DMS114 treated with DMSO at 0.1 percent for 48 hours (cell line): ENCODE data around the gene PRSS53.
"Not testable (repeated sequence)": the region's sequence is repeated elsewhere in the genome, so short reads cannot be mapped to it uniquely, and the experiment has no call there.

Experiments used
- DNase-seq: peaks from one replicate; lab custom pipeline; 2025; ENCODE audit not compliant: unreplicated experiment; lab: John Stamatoyannopoulos, UW

Gene PRSS53

DNA sequence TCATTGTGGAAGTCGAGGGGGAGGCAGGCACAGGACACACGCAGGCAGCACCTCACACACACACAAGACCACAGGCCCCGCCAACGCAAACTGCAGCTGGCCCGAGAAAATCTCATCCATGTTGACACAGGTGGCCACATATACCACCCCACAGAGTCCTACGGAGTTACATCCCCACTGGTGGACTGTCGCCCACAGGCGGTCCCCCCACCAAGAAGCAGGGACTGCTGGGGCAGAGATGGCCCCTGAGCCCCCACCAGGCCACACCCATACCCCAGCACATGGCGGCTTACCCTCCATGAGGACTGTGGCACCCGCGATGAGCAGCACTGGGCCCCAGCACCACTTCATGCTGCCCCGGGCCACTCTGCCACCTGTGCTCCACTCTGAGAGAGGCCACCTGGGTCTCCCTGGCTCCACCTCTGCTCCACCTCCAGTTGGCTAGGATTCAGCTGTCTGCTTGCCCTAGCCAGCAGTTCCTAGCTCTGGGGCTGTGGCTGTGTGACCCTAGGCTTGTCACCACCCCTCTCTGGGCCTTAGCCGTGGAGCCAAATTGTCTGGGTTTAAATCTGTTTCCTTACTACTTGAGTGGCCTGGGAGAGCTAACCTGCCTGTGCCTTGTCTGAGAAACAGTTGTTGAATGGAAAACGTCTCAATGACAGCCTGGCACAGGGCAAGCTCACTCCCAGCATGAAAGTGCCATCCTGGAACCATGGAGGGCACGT is at the start of gene PRSS53:
TSS of gene PRSS53 (minus strand) at position 485 of the 725 bp plus-strand sequence. CDS start at position 351, 134 bp downstream.
- no peak for DNase-seq

DNA sequence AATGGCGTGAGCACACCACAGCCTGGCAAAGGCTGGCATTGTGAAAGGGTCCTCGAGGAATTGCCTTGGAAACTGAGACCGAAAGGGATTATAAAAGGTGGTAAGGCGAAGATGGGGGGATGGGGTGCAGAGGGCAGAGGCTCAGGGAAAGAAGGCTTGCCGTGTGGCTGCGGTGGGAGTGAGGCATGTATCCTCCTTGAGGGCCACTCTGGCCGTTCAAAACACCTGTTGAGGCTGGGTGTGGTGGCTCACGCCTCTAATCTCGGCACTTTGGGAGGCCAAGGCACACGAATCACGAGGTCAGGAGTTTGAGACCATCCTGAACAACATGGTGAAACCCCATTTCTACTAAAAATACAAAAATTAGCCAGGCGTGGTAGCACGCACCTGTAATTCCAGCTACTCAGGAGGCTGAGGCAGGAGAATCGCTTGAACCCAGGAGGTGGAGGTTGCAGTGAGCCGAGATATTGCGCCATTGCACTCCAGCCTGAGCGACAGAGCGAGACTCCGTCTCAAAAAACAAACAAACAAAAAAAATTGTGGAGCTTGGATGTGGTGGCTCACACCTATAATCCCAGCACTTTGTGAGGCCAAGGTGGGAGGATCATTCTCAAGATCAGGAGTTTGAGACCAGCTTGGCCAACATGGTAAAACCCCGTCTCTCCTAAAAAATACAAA is 48.2 kb upstream of the PRSS53 start:
- DNase-seq = not testable (repeated sequence)

DNA sequence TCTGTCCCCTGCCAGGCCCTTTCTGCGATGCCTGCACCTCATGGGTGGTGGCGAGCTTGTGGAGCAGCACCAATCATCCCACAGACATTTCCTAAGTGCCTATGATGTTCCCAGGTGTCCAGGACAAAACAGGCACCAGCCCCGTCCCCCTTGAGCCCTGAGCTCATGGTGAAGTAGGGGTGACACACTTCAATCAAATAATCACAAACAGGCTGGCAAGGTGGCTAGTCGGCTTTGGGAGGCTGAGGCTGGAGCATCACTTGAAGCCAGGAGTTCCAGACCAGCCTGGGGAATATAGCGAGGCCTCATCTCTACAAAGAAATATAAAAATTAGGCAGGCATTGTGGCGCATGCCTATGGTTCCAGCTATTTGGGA is 47.5 kb upstream of the PRSS53 start:
- no peak for DNase-seq

DNA sequence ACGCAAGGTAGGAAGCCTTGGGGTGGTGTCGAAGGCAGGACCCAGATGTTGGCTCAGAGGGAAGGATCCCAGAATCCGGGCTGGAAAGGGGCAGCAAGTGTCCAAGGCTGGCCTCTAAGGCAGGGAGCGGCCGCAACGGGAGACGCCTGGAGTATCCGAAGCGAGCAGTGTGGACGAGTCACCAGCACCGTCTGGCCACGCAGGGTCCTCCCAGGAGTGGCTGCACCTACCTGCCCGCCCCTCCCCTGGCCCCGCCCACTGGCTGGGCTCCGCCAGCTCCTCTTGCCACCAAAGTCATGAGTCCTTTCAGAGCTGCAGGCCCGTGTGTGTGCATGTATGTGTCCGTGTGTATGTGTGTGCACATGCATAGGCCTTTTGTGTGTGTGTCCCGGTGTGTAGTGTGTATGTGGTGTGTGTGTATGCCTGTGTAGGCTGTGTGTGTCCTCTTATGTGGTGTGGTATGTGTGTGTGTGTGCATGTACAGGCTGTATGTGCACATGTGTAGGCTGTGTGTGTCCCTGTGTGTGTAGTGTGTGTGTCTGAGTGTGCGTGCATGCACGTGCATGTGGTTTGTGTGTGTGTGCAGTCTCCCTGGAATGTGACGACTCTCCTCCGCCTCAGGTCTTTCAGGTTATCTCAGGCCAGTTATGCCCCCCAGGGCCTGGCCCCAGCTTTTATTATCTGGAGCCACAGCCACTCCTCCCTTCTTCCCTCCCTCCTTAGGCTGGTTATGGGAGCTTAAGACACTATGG is 47.0 kb upstream of the PRSS53 start, which contains the start of gene PRSS8:
TSS of gene PRSS8 (minus strand) at position 193 of the 752 bp plus-strand sequence. CDS start 229 bp downstream, outside the sequence.
- DNase-seq = no peak

DNA sequence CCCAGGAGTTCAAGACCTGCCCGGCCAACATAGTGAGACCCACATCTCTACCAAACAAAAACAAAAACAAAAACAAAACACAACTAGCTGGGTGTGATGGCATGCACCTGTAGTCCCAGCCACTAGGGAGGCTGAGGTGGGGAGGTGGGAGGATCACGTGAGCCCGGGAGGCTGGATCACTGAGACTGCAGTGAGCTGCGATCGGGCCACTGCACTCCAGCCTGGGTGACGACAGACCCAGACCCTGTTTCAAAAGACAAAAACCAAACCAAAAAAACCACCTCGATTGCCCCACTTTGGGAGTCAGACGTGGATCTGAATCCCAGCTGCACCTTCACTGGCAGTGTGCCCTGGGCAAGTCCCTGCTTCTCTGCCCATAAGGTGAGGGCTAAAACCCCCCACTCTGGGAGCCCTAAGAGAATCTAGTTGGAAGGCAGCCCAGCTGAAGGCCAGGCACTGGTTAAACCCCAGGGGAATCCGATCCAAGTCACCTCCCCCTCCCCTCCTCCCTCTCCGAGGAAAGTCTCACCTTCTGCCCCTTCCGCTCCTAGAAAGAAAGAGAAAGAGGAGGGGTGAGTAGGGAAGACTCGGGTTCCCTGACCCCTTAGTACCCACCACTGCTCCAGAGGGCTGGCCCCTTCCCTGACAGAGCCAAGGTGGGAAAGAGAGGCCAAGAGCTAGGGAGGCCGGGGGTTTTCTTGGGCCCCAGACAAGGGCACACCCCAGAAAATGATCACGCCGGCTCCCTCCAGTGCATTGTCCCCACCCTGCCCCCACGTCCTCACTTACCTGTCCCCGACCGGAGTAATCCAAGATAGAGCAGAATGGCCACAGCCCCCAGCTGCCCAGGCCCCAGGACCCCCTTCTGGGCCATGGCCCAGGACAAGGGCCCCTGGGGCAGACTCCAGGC is 46.1 kb upstream of the PRSS53 start:
- DNase-seq = no peak

DNA sequence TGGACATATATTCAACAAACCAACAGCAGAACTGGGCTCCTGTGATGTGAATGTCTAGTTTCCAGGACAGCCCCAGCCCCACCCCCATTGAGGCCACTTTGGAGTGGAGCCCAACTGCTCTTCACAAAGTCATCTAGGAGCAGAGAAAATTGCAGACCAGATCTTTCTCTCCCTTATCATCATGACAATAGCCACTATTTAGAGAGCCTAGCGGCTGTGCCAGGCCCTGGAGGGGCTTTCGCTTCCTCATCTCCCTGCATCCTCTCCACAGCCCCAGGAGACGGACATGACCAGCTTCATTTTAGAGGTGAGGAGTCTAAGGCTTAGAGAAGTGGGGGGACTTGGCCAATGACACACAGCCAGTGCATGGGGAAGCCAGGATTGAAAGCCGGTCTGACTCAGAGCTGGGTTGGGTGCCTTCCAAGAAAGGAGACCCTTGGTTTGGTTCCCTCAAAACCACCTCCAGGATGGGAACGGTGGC is 45.4 kb upstream of the PRSS53 start:
- DNase-seq = no peak

DNA sequence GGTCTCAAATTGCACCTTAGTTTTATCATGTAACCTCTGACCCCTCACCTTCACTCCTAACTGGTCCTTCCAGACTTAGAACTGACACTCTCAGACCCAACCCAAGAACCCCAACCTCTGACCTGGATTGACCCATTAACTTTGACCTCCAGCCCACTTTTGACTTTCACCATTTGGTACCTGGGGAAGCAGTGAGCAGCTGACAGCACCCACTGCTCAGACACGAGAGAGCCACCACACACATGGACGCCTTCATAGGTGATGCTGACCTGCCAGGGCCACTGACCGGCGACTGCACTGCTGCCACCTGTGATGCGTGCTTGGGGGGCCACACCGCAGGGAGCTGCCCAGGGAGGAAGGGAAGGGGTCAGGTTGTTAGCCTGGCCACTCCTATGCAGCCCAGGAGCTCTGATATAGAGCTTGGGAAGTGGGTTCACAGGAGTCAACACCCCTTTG is 44.3 kb upstream of the PRSS53 start:
- no peak for DNase-seq

DNA sequence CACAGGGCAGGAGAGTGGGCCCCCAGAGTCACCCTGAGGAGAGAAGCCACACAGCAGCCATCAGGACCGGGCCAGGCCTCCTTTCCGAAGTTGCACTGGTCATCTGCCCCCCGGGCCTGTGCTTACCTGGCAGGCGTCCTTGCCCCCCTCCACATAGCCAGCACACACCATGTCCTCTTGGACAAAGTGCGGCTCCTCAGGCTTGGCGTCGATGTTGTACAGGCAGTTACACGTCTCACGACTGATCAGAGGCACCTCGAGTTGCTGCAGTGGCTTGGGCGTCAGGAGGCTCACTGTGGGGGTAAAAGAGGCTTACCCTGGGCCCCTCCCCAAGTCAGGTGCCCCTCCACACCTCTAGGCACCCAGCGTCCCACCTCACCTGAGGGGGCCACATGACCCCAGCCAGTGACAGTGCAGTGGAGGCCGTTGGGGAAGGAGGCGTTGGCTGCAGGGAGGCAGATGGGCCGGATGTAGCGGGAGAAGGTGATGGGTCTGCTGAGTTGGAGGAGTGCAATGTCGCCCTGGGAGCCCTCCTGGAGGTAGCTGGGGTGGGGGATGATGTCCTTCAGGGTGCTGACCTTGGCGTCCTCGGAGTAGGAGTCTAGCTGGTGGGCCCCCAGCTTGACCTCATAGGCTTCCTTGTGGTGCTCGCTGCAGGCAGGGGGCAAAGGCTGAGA is 43.7 kb upstream of the PRSS53 start:
- no peak for DNase-seq

DNA sequence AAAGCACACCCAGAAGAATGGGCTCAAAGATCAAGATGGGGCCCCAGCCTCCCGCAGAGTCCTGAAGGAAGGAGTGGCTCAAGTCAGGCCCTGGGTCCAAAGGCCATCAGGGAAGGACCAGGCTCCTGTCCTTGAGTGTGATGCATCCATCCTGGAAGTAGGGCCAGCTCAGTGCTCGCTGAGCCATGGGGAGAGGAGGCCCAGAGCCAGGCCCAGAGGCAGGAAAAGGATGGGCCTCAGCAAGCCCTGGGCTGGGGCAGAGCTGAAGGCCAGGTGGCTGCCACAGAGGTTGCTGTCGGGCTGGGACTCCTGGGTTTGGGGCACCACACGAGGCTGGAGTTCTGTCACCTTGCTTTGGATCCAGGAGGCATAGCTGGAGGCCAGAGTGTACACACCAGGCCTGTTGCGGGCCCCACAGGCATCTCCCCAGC is 43.1 kb upstream of the PRSS53 start:
- DNase-seq = no peak

DNA sequence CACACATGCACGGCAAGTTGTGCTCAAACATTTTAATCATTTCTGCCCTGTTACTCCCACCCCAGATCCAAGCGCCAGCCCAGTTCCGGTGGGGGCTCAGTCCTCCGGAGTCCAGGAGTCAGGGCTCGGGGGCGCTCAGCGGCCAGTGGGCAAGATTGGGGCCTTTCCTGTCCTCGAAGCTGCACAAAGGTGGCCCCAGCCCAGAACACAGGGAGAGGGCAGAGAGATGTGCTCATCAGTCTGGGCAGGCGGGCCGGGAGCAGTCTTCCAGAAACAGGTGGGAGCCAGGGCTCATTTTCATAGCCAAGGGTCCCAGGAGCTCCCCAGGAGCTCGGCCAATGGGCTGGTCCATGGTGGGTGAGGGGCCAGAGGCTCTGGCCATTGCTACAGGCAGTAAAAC is 42.7 kb upstream of the PRSS53 start:
- DNase-seq = no peak

DNA sequence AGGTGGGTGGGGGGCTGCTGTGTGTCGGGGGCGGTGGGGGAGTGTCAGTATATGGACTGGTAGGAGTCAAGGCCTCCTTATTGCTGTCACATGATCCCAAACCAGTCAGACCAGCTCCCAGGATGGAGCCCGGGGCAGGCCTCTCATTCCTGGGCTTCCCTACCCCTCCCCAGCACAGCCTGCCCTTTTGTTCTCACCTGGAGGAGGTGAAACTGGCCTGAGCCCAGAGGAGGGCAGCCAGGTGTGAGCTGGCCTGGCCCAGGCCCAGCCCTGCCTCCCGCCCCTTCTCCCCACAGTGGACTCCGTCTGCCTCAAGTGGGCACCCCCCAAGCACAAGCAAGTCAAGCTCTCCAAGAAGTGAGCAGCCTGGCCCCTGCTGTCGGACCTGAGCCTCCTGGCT is 42.2 kb upstream of the PRSS53 start:
- no peak for DNase-seq

DNA sequence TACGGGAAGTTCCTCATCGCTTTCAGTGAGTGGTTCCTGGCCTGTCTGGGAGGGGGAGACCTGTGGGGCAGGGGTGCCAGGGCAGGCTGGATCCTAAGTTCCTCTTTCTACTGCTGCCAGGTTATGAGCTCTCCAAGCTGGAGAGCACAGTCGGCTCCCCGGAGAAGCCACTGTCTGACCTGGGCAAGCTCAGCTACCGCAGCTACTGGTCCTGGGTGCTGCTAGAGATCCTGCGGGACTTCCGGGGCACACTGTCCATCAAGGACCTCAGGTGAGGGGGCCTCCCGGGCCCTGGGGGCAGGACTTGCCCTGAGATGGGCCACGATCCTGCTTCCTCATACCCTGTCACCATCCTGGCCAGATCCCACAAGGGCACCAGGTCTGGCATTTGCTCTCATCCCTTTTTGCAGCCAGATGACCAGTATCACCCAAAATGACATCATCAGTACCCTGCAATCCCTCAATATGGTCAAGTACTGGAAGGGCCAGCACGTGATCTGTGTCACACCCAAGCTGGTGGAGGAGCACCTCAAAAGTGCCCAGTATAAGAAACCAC is 41.7 kb upstream of the PRSS53 start:
- DNase-seq = no peak

DNA sequence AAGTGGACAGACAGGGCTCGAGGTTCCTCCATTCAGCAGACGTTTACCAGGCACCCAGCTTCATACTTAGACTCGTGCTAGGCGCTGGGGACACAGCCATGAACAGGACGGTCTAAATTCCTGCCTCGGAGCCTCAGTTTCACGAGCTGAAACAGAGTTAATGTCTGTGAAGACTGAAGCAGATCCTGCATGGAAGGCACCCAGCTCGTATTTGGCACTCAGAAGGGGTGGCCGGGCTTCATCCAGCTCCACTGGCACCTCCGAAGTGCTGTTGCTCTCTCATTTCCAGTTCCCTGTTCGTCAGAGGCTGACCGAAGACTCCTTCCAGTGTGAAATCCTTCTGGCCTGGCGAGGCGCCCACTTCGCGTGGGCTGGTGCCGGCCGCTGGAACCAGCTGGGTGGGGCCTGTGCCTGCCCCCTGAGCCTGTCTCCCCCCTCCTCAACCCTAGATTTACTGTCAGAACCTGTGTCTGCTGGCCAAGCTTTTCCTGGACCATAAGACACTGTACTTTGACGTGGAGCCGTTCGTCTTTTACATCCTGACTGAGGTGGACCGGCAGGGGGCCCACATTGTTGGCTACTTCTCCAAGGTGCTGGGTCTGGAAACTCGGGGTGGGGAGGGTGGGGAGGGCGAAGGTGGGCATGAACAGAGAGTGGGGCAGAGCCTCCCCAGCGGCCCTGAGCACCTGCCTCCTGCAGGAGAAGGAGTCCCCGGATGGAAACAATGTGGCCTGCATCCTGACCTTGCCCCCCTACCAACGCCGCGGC is 41.0 kb upstream of the PRSS53 start:
- no peak for DNase-seq

DNA sequence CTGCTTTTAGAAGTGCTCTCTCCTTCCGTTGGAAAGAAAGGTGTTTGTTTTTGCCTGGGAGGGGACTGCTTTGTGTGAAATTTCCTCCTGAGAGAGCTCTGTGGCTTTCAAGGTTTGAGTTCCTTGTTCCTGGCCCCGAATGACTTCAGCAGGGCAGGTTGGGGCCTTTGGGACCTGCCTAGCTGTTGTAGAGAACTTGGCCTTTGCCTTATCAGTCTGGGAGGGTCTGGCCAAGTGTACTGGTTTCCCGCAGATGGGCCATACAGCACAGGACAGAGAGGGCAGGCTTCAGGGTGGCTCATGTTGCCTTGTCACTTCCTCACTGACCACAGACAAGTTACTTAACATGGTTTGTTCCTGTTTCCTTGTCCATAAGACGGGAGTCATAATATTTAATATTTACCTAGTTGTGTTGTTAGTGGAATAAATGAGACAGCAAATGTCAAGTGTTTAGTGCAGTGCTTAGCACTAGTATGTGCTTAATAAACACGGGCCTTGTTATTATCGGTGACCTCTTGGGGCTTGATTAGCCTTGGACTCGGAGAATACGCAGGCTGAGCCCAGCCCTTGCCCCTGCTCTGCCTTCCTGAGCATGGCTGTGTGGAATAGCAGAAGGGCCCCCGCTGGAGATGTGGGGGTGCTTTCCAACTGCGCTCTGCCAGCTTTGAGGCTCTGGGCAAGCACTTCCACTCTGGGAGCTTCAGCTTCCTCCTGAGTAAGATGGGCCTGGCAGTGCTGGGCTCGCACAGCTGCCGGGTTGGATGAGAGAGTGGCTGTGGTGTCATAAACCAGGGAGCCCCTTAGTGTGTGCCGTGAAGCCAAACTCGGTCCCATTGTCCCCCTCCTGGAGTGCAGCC is 40.2 kb upstream of the PRSS53 start:
- DNase-seq = no peak

DNA sequence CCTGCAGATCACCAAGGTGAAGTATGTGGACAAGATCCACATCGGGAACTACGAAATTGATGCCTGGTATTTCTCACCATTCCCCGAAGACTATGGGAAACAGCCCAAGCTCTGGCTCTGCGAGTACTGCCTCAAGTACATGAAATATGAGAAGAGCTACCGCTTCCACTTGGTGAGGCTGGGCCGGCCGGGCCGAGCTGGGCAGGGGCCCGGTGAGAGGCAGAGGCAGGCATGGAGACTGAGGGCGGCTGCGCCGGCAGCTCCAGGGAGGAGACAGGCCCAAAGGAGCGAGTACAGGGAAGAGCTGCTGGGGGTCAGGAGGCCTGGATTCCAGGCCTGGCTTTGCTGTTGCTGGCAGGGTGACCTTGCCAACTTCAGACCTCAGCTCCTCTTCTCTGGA is 38.4 kb upstream of the PRSS53 start:
- no peak for DNase-seq

DNA sequence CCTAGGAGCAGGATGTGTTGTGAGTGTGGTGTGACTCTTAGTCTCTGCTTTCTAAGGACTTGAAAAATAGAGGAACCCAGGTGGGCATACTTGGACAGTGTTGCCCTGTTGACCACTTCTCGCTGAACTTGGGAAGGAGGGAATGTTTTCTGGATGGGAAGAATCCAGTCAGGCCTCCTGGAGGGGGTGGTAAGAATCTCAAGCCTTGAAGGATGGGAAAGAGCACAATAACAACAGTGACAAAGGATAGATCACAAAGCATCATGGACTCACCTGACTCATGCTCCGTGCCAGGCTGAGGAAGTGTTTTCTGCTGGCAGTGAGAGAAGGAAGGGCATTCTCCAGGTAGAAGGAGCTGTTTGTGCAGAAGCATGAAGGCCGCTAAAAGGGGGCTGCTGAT is 37.1 kb upstream of the PRSS53 start:
- no peak for DNase-seq

DNA sequence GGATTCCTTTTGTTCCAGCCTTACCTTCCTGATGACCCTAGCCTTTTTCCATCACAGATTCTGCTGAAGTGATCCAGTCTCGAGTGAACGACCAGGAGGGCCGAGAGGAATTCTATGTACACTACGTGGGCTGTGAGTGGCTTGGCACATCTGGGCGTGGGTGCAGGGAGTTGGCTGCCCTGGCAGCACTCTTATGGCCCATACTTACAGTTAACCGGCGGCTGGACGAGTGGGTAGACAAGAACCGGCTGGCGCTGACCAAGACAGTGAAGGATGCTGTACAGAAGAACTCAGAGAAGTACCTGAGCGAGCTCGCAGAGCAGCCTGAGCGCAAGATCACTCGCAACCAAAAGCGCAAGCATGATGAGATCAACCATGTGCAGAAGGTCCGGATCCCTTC is 31.4 kb upstream of the PRSS53 start:
- no peak for DNase-seq
